ENCODE results near the gene PKN2. TPM values are rescaled to one million over a fixed set of nuclear protein-coding genes. Genes with fewer than 3 reads are reported as not detected.

Gene PKN2
- total RNA-seq, 1 donor from 2014 or later = 37.5 TPM

DNA sequence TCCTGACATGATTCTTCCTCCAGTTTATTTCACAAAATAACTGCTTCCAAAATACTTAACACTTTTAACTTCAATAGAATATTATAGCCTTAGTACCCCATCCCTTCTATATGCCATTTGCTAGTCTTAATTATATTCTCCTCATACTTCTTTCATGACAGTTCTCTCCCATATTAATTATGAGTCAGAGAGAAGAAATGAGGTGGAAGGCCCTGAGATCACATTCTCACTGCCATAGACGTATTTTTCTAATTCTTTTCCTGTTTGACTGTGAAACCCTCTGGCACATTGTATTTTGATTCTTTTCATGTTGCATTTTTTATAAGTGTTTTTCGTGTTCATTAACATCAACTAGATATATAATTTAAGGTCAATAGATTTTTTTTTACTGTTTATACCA, 118.9 kb downstream of the PKN2 start:
- Histone ChIP-seq H3K27me3 (ENCODE audit: insufficient read depth, low read length) (no peaks in the 10 kb centered on the region), H3K9me3 (ENCODE audit: insufficient read depth, low read depth, low read length) (no peaks in the 10 kb centered on the region), H3K27ac (ENCODE audit: low read depth, low read length) (peak overlapping the region; percentile 68), H2AFZ (ENCODE audit: low read depth, low read length) (no peak overlapping the region), H4K20me1 (ENCODE audit: insufficient read depth, low read length) (no peaks in the 10 kb centered on the region), H3K4me2 (ENCODE audit: low read length) (peak overlapping the region; percentile 2), H3K4me3 (ENCODE audit: insufficient read depth, low read depth, low read length) (no peak overlapping the region), H3K4me1 (ENCODE audit: insufficient read depth, low read length) (peaks cover 5% of the 10 kb centered on the region), H3K9ac (ENCODE audit: low read length) (no peak overlapping the region), H3K36me3 (ENCODE audit: insufficient read depth, low read length) (peaks cover 22% of the 10 kb centered on the region), H3K79me2 (ENCODE audit: insufficient read depth, low read length) (no peaks in the 10 kb centered on the region)
- Mint-ChIP-seq H3K27me3 (ENCODE audit: low read depth, unreplicated experiment) (no peaks in the 10 kb centered on the region), H3K4me1 (ENCODE audit: low read depth, unreplicated experiment) (peaks cover 14% of the 10 kb centered on the region), H3K36me3 (ENCODE audit: low read depth, unreplicated experiment) (peaks cover 31% of the 10 kb centered on the region), H3K27ac (ENCODE audit: unreplicated experiment) (peak overlapping the region; percentile 43), H3K9me3 (ENCODE audit: unreplicated experiment) (peaks cover 15% of the 10 kb centered on the region), H3K4me3 (ENCODE audit: unreplicated experiment) (no peak overlapping the region)
- TF ChIP-seq, protein P1, sequence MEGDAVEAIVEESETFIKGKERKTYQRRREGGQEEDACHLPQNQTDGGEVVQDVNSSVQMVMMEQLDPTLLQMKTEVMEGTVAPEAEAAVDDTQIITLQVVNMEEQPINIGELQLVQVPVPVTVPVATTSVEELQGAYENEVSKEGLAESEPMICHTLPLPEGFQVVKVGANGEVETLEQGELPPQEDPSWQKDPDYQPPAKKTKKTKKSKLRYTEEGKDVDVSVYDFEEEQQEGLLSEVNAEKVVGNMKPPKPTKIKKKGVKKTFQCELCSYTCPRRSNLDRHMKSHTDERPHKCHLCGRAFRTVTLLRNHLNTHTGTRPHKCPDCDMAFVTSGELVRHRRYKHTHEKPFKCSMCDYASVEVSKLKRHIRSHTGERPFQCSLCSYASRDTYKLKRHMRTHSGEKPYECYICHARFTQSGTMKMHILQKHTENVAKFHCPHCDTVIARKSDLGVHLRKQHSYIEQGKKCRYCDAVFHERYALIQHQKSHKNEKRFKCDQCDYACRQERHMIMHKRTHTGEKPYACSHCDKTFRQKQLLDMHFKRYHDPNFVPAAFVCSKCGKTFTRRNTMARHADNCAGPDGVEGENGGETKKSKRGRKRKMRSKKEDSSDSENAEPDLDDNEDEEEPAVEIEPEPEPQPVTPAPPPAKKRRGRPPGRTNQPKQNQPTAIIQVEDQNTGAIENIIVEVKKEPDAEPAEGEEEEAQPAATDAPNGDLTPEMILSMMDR (IDR thresholded peaks at IDR 0.05; ENCODE audit: insufficient read depth, low read depth, low read length) = no peak
- no peak for TF ChIP-seq EZH2 (IDR thresholded peaks at IDR 0.05; ENCODE audit: insufficient read depth, low read length)
- FAIRE-seq = no peak
- peak; percentile 70 for DNase-seq (ENCODE audit: low read depth)

DNA sequence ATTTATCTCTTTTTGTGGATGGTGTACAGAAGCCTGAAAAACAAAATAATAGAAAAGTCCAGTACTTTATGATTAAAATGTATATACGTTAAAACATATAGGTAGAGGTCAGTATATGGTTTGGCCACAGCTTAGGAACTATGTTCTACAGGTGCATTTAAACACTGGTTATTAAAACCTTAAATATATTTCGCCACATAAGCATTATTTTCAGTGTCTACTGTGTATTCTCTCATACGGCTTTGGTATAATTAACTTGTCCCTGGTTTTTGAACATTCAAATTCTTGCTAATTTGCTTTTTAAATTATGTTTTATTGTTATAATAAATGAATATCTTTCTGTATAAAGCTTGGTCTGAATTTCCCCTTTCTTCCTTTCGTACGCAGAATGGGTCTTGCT, 119.4 kb downstream of the PKN2 start:
- Mint-ChIP-seq H3K9me3 (ENCODE audit: unreplicated experiment) (peaks cover 15% of the 10 kb centered on the region), H3K27me3 (ENCODE audit: low read depth, unreplicated experiment) (no peaks in the 10 kb centered on the region), H3K27ac (ENCODE audit: unreplicated experiment) (no peak overlapping the region), H3K36me3 (ENCODE audit: low read depth, unreplicated experiment) (peaks cover 31% of the 10 kb centered on the region), H3K4me1 (ENCODE audit: low read depth, unreplicated experiment) (peaks cover 14% of the 10 kb centered on the region), H3K4me3 (ENCODE audit: unreplicated experiment) (no peak overlapping the region)
- Histone ChIP-seq H2AFZ (ENCODE audit: low read depth, low read length) (no peak overlapping the region), H4K20me1 (ENCODE audit: insufficient read depth, low read length) (no peaks in the 10 kb centered on the region), H3K9me3 (ENCODE audit: insufficient read depth, low read depth, low read length) (no peaks in the 10 kb centered on the region), H3K4me2 (ENCODE audit: low read length) (no peak overlapping the region), H3K9ac (ENCODE audit: low read length) (no peak overlapping the region), H3K27me3 (ENCODE audit: insufficient read depth, low read length) (no peaks in the 10 kb centered on the region), H3K79me2 (ENCODE audit: insufficient read depth, low read length) (no peaks in the 10 kb centered on the region), H3K4me3 (ENCODE audit: insufficient read depth, low read depth, low read length) (no peak overlapping the region), H3K4me1 (ENCODE audit: insufficient read depth, low read length) (peaks cover 5% of the 10 kb centered on the region), H3K27ac (ENCODE audit: low read depth, low read length) (peak overlapping the region; percentile 68), H3K36me3 (ENCODE audit: insufficient read depth, low read length) (peaks cover 22% of the 10 kb centered on the region)
- FAIRE-seq (no peak), DNase-seq (ENCODE audit: low read depth) (no peak)
- TF ChIP-seq EZH2 (IDR thresholded peaks at IDR 0.05; ENCODE audit: insufficient read depth, low read length) = no peak

GRCh38 chr1:88812366-88812765, 128.3 kb downstream of the PKN2 start:
- no peak overlapping the region for H3K27ac ChIP-seq (ENCODE audit: low read depth, low read length)
- TF ChIP-seq, protein P1 (IDR thresholded peaks at IDR 0.05; ENCODE audit: insufficient read depth, low read depth, low read length) = no peak
- no peak for TF ChIP-seq EZH2 (IDR thresholded peaks at IDR 0.05; ENCODE audit: insufficient read depth, low read length)
- no peak overlapping the region for H3K4me2 ChIP-seq (ENCODE audit: low read length)
- H3K9me3 Mint-ChIP-seq (ENCODE audit: unreplicated experiment) = no peaks in the 10 kb centered on the region
- peaks cover 3% of the 10 kb centered on the region for H3K36me3 Mint-ChIP-seq (ENCODE audit: low read depth, unreplicated experiment)
- peaks cover 6% of the 10 kb centered on the region for H3K36me3 ChIP-seq (ENCODE audit: insufficient read depth, low read length)
- H3K4me3 Mint-ChIP-seq (ENCODE audit: unreplicated experiment) = no peak overlapping the region
- H3K4me3 ChIP-seq (ENCODE audit: insufficient read depth, low read depth, low read length) = no peak overlapping the region
- DNase-seq (ENCODE audit: low read depth) (no peak), FAIRE-seq (no peak)
- no peaks in the 10 kb centered on the region for H3K4me1 Mint-ChIP-seq (ENCODE audit: low read depth, unreplicated experiment)
- no peak overlapping the region for H3K27ac Mint-ChIP-seq (ENCODE audit: unreplicated experiment)
- H3K9me3 ChIP-seq (ENCODE audit: insufficient read depth, low read depth, low read length) = no peaks in the 10 kb centered on the region
- no peaks in the 10 kb centered on the region for H4K20me1 ChIP-seq (ENCODE audit: insufficient read depth, low read length)
- H3K9ac ChIP-seq (ENCODE audit: low read length) = no peak overlapping the region
- H3K27me3 Mint-ChIP-seq (ENCODE audit: low read depth, unreplicated experiment) = no peaks in the 10 kb centered on the region
- H3K27me3 ChIP-seq (ENCODE audit: insufficient read depth, low read length) = no peaks in the 10 kb centered on the region
- no peak overlapping the region for H2AFZ ChIP-seq (ENCODE audit: low read depth, low read length)
- no peaks in the 10 kb centered on the region for H3K79me2 ChIP-seq (ENCODE audit: insufficient read depth, low read length)
- no peaks in the 10 kb centered on the region for H3K4me1 ChIP-seq (ENCODE audit: insufficient read depth, low read length)

Measured in astrocyte (in vitro differentiated cells and primary cell).